GM12801 (cell line): Measurements from ENCODE around the gene MYOM3.

ENCODE experiments used
- TF ChIP-seq, protein P1 (sequence below): IDR thresholded peaks from one replicate; pipeline ENCODE4 v1.5.1; 2011; ENCODE audit warnings: control low read depth; ENCODE audit not compliant: insufficient read length; ENCODE audit errors: extremely low read depth

The MYOM3 gene

DNA sequence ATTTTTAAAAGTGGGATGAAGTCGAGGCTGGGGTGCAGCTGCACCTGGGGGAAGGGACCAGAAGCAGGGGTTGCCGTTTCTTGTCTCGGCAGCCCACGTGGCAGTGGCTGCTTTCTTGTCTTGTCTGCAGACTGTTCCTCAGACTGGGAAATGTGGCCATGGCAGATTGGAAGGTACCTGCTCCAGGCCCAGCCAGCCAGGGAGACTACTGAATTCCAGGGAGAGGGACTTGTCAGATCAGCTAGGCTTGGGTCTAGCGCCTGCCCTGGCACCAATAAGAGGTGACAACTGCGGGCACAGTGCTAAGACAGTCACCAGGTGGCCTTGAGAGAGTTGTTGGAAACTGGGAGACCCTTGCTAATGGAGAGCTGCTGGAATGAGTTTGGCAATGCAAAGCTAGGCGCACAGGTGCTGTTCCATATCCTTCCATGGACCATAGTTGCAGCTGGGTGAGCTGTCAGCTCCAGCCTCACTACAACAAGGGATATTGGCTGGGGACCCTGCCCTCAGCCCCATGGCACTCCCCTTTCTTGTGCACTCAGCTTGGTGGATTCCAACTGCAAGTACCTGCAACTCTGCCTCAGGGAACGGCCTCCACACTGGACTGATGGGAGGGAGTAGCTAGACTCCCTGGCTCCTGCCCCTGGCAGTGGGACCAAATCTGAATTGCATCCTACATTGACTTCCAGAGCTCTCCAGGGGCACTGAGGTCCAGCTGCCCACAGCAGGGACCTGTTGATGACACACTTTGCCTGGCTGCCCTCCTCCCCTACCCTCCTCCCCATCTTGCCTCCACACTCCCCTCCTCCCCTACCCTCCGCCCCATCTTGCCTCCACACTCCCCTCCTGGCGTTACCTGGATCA is 40.9 kb upstream of the MYOM3 start:
- TF ChIP-seq, protein P1, sequence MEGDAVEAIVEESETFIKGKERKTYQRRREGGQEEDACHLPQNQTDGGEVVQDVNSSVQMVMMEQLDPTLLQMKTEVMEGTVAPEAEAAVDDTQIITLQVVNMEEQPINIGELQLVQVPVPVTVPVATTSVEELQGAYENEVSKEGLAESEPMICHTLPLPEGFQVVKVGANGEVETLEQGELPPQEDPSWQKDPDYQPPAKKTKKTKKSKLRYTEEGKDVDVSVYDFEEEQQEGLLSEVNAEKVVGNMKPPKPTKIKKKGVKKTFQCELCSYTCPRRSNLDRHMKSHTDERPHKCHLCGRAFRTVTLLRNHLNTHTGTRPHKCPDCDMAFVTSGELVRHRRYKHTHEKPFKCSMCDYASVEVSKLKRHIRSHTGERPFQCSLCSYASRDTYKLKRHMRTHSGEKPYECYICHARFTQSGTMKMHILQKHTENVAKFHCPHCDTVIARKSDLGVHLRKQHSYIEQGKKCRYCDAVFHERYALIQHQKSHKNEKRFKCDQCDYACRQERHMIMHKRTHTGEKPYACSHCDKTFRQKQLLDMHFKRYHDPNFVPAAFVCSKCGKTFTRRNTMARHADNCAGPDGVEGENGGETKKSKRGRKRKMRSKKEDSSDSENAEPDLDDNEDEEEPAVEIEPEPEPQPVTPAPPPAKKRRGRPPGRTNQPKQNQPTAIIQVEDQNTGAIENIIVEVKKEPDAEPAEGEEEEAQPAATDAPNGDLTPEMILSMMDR = no peak

DNA sequence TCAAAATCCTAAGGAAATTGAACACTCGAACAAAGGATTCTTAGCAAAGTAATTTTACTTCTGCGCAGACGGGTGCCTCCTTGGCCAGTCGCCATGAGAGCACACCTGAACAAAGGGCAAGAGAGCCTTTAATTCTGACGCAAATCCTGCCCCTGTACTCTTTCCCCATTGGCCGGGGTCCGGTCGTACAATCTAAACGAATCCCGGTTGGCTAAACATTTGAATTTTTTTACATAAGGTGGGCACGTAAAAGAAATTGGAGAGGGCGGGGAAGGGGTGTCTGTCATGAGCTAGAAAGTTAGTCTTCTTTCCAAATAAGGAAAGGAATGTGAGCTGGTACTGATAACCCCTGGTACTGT is 39.2 kb upstream of the MYOM3 start:
- TF ChIP-seq, protein P1 = no peak

DNA sequence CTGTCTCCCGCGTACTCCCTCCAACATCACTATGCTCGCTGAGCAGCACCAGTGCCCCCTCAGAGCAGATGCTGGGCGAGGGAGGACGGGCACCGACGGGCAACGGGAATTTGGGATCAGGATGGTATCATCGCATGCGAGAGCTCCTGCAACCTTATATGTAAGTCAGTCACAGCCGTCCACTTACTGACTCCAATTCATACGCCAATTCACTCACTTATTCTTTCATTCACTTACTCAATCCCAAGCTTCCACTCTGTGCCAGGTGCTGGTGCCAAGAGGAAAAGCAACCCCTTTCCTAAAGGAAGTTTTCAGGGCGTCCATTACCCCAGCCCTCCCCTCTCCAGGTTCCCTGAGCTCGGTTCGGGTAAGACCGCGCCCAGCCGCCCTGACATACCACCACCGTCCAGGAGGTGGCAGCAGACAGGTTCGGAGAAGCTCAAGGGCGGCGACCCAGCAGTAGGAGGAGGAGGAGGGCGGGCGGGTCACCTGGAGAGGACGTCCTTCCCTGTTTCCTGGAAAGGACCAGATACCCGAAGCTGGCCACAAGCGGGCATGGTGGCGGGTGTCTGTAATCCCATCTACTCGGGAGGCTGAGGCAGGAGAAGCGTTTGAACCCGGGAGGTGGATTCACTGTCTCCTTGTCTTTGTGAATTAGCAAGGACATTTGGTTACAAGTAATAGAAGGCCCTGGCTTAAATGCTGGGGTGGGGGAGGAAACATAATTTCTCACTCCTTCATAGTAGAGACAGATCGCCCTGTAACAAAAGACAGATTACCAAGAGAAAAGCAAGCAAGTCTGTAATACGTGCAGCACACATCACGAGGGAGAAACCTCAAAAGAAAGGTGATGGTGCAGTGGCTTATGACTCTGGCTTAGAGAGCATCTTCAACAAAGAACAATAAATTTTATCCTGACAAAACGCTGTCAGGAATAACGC is 38.6 kb upstream of the MYOM3 start:
- TF ChIP-seq, protein P1 = no peak

DNA sequence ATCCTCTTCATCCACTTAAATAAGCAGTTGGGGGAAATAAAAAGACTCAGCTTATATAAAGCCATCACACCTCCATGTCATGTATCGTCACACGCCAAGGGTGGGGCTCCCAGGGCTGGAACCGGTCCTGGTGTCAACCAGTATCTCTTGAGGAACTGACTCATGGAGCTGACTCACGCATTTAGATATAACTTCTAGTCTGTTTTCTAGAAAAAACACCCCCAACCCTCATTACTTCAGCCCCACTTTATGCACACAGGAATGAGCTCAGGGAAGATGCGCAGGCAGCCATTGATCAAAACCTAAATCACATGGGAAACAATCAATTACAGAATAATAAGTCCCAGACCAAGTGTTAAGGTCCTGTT is 37.9 kb upstream of the MYOM3 start:
- TF ChIP-seq, protein P1 = no peak

DNA sequence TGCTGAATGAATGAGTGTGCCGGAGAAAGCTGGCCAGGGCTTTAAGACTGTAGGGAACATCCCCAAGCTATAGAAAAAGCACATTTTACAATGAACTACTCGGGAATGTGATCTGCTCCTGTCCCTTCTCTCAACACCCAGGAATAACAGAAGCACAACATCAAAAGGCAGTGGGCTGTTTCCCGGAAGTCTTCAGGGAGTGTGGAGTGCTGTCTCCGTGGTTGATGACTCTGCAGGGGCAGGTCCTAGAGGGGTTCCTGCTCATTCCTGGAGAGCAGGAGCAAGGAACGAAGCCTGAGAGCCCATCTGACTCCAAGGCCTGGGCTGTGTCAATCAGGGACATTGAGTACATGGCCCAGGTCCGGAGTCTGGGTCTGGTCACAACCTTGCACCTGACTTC is 35.9 kb upstream of the MYOM3 start:
- TF ChIP-seq, protein P1 = no peak

DNA sequence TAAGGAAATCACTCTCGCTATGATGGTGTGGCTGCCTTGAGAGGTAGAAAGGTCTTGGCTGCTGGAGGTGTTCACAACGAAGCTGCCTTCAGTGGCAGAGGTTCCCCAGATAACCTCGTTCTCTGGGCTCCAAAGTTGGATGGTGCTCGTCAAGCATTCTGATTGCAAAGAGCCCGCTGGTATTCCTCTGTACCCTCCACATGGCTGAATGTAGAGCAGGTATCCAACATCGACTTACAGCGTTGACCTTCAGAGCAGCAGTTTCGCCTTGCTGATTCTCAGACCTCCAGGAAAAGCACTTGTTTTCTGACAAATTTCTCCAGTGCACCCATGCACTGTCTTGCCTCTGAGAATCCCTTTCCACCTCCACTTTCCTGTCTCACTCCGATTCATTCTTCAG is 35.3 kb upstream of the MYOM3 start:
- TF ChIP-seq, protein P1 = no peak
